ENCODE data around the gene DENND6A.

DENND6A gene

GRCh38 chr3:57670543-57670942, 22.3 kb downstream of the DENND6A start:
- no peak for TF ChIP-seq CTCF (IDR thresholded peaks at IDR 0.05; ENCODE audit: low read depth, low read length, missing control alignments)
- in situ Hi-C loops (cut with HindIII; ENCODE audit: low sequenced_read_pairs): loop anchor here (25.0 kb wide), 1 partner anchor 167 kb away; no protein-coding TSS in a partner anchor
- H3K4me3 ChIP-seq (ENCODE audit: low read depth, low read length): no peak overlapping the region
- no peak for DNase-seq (ENCODE audit: low read depth)

- TF ChIP-seq CTCF (IDR thresholded peaks at IDR 0.05; ENCODE audit: low read depth, low read length, missing control alignments): no peak
- no peak overlapping the region for H3K4me3 ChIP-seq (ENCODE audit: low read depth, low read length)
- DNase-seq (ENCODE audit: low read depth): no peak
- in situ Hi-C loops (cut with HindIII; ENCODE audit: low sequenced_read_pairs): loop anchor here (25.0 kb wide), 1 partner anchor 176 kb away; no protein-coding TSS in a partner anchor
These were observed 31.5 kb downstream of the DENND6A start for GRCh38 chr3:57661404-57661803.

GRCh38 chr3:57659806-57660439, 33.0 kb downstream of the DENND6A start:
- TF ChIP-seq CTCF (IDR thresholded peaks at IDR 0.05; ENCODE audit: low read depth, low read length, missing control alignments): no peak
- in situ Hi-C loops (cut with HindIII; ENCODE audit: low sequenced_read_pairs): loop anchor here (25.0 kb wide), 1 partner anchor 177 kb away; no protein-coding TSS in a partner anchor
- H3K4me3 ChIP-seq (ENCODE audit: low read depth, low read length): no peak overlapping the region
- DNase-seq (ENCODE audit: low read depth): no peak

GRCh38 chr3:57659004-57659673, 33.7 kb downstream of the DENND6A start:
- no peak overlapping the region for H3K4me3 ChIP-seq (ENCODE audit: low read depth, low read length)
- TF ChIP-seq CTCF (IDR thresholded peaks at IDR 0.05; ENCODE audit: low read depth, low read length, missing control alignments): no peak
- in situ Hi-C loops (cut with HindIII; ENCODE audit: low sequenced_read_pairs): loop anchor here (25.0 kb wide), 1 partner anchor 178 kb away; no protein-coding TSS in a partner anchor
- DNase-seq (ENCODE audit: low read depth): no peak

GRCh38 chr3:57658536-57658935, 34.3 kb downstream of the DENND6A start:
- TF ChIP-seq CTCF (IDR thresholded peaks at IDR 0.05; ENCODE audit: low read depth, low read length, missing control alignments): no peak
- H3K4me3 ChIP-seq (ENCODE audit: low read depth, low read length): no peak overlapping the region
- no peak for DNase-seq (ENCODE audit: low read depth)
- in situ Hi-C loops (cut with HindIII; ENCODE audit: low sequenced_read_pairs): loop anchor here (25.0 kb wide), 1 partner anchor 179 kb away; no protein-coding TSS in a partner anchor

GRCh38 chr3:57655727-57656126, 37.1 kb downstream of the DENND6A start:
- no peak overlapping the region for H3K4me3 ChIP-seq (ENCODE audit: low read depth, low read length)
- no peak for DNase-seq (ENCODE audit: low read depth)
- in situ Hi-C loops (cut with HindIII; ENCODE audit: low sequenced_read_pairs): loop anchor here (25.0 kb wide), 1 partner anchor 182 kb away; no protein-coding TSS in a partner anchor
- TF ChIP-seq CTCF (IDR thresholded peaks at IDR 0.05; ENCODE audit: low read depth, low read length, missing control alignments): no peak

All from astrocyte of the cerebellum (primary cell).